ENCODE measurements around the gene SSBP2.

GRCh38 chr5:81752644-81752963, 1.7 kb upstream of the SSBP2 start:
- TF ChIP-seq CTCF (IDR thresholded peaks at IDR 0.05) (no peak), POLR2A (IDR thresholded peaks at IDR 0.05) (no peak), POLR2AphosphoS5 (IDR thresholded peaks at IDR 0.05) (no peak)

Data from prostate gland (tissue), 2 donors.